Activated CD8-positive, alpha-beta memory T cell treated with anti-CD3 and anti-CD28 coated beads, Interleukin-2, amount 50 U/mL, for 1 hour (primary cell): Measurements from ENCODE around the gene SMTN.
"Not testable (repeated sequence)": the region's sequence is repeated elsewhere in the genome, so short reads cannot be mapped to it uniquely, and the experiment has no call there.

Experiments used
- DNase-seq: peaks from one replicate; pipeline ENCODE4 v3.0.0-alpha.2; 2020; ENCODE audit errors: extremely low read depth

SMTN gene

GRCh38 chr22:31104869-31105268 lies 23.8 kb downstream of the SMTN start:
- no peak for DNase-seq

GRCh38 chr22:31105282-31105929 lies 24.3 kb downstream of the SMTN start:
- DNase-seq, result no peak

- no peak for DNase-seq
These were observed 25.0 kb downstream of the SMTN start for GRCh38 chr22:31106001-31106571.

GRCh38 chr22:31106731-31107177 lies 25.6 kb downstream of the SMTN start:
- DNase-seq, result no peak

GRCh38 chr22:31107178-31107893 lies 26.2 kb downstream of the SMTN start, which contains the start of gene SELENOM:
Gene SELENOM, minus strand, starts transcription at chr22:31107568. Its CDS starts 63 bp downstream, at chr22:31107505.
- DNase-seq, result peak; percentile 65

DNA sequence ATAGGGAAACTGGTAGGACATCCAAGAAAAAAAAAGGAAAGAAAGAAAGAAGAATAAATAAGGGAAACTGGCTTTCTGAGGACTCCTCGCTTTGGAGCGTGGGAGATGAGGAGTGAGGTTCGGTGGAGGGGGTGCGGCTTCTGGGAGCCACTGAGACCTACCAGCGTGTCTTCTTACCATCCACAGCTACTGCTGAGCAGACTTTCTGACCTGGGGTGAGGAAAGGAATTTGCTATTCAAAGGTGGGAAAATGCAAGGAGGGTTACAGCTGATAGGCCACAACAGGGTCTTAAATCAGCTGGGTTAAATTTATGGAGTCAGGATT lies 26.7 kb downstream of the SMTN start:
- no peak for DNase-seq

DNA sequence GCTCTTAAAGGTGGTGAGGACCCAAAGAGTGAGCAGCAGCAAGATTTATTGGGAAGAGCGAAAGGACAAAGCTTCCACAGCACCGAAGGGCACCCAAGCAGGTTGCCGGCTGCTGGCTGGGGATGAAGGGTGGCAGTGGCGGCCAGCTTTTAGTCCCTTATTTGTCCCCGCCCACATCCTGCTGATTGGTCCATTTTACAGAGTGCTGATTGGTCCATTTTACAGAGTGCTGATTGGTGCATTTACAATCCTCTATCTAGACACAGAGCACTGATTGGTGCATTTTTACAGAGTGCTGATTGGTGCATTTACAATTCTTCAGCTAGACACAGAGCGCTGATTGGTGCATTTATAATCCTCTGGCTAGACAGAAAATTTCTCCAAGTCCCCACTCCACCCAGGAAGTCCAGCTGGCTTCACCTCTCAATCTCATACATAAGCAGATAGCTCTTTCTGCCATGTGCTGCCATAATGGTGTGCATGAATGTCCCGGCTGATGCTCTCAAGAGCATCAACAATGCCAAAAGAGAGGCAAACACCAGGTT lies 31.5 kb downstream of the SMTN start:
- not testable (repeated sequence) for DNase-seq

GRCh38 chr22:31118046-31118820 lies 37.1 kb downstream of the SMTN start:
- no peak for DNase-seq

- no peak for DNase-seq
These were observed 38.1 kb downstream of the SMTN start for GRCh38 chr22:31119026-31119717.

GRCh38 chr22:31120230-31120629 lies 39.1 kb downstream of the SMTN start:
- no peak for DNase-seq

GRCh38 chr22:31120642-31121041 lies 39.5 kb downstream of the SMTN start:
- no peak for DNase-seq

- DNase-seq, result no peak
These were observed 40.3 kb downstream of the SMTN start for GRCh38 chr22:31121403-31121802.

- DNase-seq, result no peak
These were observed 41.0 kb downstream of the SMTN start for GRCh38 chr22:31122196-31122531.

DNA sequence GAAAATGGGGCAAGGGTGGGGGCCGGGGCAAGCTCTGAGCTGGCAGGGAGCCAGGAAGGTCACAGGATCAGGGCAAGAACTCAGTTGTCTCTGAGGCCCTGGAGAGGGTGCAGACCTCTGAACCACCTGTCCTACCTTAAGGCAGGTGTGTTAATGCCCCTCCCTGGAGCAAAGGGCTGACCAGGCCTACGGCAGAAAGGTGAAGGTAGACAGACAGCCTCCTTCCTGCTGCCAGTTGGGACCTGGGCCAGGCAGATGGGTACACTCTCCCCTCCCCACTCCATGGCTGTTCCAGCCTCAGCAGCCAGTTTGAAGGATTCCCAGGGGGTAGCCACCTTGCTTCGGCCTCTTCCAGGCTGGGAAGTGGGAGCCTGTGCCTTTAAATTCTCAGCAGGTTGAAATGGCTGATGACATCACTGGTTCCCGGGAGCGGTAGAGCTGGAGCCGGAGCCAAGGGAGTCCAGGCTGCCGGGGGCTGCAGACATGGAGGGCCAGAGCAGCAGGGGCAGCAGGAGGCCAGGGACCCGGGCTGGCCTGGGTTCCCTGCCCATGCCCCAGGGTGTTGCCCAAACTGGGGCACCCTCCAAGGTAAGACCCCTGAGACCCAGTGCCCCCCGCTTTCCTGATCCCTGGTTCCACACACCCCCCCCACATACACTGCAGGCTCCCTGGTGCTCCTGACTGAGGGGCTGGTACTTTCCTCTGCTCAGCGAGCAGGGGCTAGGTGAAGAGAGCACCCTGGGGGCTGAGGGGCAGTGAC lies 41.6 kb downstream of the SMTN start, which contains the start of gene INPP5J:
Gene INPP5J (plus strand): TSS at position 435 of the 760 bp plus-strand sequence. CDS start 49 bp downstream, at position 484.
- no peak for DNase-seq

- no peak for DNase-seq
These were observed 42.1 kb downstream of the SMTN start for GRCh38 chr22:31123292-31123602.

DNA sequence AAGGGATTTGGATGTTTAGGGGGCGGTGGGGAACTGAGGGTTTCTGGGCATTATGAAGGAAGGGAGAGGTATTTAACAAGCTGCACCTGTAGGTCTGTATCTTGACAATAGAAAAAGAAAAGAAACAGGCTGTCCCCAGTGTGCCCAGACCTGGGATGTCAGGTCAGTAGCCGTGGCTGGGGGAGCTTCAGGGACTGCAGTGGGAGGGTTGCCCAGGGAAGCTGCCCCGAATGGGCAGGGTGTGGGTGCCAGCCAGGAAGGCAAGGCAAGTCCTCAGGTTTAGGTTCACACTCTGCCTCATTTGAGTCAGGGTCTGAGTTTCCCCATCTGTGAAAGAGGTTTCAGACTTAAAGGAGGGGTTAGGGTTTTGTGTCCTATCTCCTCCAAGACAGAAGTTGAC lies 43.2 kb downstream of the SMTN start:
- no peak for DNase-seq

DNA sequence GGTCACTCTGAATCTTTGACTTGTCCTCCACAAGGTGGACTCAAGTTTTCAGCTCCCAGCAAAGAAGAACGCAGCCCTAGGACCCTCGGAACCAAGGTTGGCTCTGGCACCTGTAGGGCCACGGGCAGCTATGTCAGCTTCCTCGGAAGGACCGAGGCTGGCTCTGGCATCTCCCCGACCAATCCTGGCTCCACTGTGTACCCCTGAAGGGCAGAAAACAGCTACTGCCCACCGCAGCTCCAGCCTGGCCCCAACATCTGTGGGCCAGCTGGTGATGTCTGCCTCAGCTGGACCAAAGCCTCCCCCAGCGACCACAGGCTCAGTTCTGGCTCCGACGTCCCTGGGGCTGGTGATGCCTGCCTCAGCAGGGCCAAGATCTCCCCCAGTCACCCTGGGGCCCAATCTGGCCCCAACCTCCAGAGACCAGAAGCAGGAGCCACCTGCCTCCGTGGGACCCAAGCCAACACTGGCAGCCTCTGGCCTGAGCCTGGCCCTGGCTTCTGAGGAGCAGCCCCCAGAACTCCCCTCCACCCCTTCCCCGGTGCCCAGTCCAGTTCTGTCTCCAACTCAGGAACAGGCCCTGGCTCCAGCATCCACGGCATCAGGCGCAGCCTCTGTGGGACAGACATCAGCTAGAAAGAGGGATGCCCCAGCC lies 43.8 kb downstream of the SMTN start:
- DNase-seq, result no peak

DNA sequence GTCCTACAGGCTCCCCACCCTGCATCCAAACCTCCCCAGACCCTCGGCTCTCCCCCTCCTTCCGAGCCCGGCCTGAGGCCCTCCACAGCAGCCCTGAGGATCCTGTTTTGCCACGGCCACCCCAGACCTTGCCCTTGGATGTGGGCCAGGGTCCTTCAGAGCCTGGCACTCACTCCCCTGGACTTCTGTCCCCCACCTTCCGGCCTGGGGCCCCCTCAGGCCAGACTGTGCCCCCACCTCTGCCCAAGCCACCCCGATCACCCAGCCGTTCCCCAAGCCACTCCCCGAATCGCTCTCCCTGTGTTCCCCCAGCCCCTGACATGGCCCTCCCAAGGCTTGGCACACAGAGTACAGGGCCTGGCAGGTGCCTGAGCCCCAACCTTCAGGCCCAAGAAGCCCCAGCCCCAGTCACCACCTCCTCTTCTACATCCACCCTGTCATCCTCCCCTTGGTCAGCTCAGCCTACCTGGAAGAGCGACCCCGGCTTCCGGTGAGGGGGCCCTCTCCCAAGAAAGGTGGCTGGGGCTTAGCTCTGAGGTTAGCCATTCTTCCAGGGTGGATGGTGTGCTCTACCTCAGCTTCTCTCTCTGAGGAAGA lies 44.5 kb downstream of the SMTN start:
- no peak for DNase-seq

DNA sequence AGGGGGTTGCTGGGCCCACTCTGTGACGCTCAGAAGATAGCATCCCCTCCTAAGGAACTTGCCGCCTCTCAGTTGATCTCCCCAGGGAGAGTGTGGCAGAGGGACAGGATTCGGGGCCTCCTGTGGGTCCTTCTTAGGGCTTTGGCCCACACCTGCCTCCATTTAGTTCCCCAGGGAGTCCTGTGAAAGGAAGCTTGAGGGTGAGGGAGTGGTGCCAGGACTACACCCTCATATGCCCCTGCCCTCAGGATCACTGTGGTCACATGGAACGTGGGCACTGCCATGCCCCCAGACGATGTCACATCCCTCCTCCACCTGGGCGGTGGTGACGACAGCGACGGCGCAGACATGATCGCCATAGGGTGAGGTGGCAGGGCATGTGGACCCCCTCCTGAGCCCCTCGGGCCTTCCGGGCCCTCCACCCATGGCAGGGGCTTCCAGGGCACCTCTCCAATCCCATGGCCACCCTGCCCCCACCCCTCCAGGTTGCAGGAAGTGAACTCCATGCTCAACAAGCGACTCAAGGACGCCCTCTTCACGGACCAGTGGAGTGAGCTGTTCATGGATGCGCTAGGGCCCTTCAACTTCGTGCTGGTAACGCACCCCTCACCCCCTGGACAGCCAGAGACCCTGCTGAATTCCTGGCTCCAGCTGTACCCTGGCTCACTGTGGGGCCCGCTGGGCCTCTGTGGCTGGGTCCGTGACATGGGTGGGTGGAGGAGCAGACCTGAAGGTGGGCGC lies 45.2 kb downstream of the SMTN start:
- no peak for DNase-seq
